Activated CD4-positive, CD25-positive, alpha-beta regulatory T cell treated with anti-CD3 and anti-CD28 coated beads, Interleukin-2, amount 50 U/mL, for 72 hours (primary cell): Measurements from ENCODE around the gene ZIC2.
"Not testable (repeated sequence)": the region's sequence is repeated elsewhere in the genome, so short reads cannot be mapped to it uniquely, and the experiment has no call there.

ENCODE experiments used
- DNase-seq: peaks from one replicate; pipeline ENCODE4 v3.0.0; 2021

ZIC2 gene

DNA sequence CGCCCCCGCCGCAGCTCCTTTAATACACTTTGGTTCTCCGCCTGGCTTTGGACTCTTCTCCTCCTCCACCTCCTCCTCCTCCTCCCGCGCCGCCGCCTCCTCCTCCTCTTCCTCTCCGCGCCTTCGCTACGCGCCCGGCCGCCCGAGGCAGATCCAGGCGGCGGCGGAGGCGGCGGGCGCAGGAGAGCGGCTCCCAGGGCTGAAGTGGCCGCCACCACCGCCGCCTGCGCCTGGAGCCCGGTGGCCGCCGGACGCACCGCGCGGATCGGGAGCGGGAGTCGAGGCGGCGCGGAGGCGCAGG is at the start of gene ZIC2:
TSS of gene ZIC2 (plus strand) at position 50 of the 301 bp plus-strand sequence. CDS start 281 bp downstream, outside the sequence.
- no peak for DNase-seq

DNA sequence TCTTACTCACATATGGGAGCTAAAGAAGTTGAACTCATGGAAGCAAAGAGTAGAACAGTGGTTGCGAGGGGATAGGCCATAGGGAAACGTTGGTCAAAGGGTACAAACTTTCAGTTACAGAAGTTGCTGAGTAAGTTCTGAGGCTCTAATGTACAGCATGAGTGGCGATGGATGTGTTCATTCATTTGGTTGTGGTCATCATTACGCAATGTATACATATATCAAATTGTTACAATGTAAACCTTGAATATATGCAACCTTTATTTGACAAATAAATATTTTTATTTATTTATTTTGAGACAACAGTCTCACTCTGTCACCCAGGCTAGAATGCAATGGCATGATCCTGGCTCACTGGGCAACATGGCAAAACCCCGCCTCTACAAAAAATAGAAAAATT is 48.7 kb upstream of the ZIC2 start:
- no peak for DNase-seq

DNA sequence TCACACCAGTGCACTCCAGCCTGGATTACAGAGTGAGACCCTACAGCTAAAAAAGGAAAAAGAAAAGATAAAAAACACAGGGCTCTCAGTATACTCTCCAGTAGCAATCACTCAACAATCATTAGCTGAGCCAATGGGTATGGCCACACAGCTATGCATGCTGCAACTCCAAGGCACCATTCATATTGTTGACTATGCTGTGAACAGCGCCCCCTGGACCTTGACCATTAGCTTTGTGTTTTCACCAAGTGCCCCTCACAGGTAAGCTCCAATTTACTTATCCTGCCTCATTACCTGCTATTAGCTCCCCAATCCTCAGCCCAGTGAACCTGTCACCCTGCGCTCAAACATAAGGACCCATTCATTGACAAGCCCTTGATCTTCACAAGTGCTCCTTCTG is 45.8 kb upstream of the ZIC2 start:
- no peak for DNase-seq

DNA sequence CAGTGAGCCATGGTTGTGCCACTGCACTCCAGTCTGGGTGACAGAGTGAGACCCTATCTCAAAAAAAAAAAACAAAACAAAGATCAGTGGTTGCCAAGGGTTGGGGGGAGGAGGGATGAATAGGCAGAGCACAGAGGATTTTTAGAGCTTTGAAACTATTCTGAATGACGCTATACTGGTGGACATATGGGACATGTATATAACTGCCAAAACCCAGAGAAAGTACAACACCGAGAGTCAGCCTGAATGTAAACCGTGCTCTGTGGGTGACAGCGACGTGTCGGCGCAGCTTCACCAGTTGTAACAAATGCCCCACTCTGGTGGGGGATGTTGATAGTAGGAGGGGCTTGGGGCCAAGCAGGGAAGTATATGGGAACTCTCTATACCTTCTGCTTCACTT is 42.9 kb upstream of the ZIC2 start:
- DNase-seq: no peak

DNA sequence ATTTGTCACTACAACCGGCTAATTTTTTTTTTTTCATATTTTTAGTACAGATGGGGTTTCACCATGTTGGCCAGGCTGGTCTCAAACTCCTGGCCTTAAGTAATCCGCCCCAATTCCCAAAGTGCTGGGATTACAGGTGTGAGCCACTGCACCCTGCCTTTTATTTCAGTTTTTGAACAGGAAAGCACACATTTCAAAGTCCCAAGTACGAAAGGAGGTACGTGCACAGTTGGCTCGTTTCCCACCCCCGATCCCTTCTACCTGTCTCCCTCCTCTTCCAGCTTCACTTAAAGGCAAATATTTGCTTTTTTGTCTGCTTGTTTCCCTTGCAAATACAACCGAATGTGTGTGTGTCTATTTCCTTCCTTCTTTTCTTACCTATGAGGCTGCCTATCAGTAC is 40.5 kb upstream of the ZIC2 start:
- no peak for DNase-seq

DNA sequence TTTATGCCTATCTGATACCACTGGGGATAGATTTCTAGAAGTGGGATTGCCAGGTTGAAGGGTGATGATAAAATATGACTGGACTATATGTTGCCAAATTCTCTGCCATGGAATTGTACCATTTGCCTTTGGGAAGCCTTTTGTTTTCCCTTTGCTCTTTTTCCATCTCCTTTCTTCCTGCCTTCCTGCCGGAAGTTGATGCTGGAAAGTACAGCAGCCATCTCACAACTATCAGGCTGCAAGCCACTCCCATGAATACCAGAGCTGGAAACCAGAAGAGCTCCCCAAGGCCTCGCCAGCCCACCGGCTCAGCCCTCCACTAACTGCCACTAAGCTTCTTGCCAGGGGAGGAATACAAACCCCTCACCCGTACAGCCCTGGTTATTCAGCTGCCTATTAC is 39.7 kb upstream of the ZIC2 start:
- no peak for DNase-seq

DNA sequence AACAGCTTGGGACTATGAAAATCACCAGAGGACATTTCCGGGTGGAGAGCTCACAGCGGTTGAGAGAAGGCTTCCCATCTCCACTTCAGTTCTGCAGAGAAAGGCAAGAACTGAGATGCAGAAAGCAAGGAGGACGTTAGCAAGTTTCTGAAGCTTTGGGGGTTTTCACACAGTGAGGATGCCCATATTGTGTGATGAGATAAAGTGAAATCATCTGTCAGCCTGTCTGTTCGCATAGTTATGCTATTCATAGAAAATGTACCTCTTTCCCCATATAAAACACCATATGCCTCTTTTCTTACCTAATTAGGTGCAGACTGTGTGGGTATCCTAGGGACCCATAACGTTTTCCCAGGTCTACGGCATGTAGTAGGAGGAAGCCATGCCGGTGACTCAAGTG is 37.5 kb upstream of the ZIC2 start:
- DNase-seq: no peak

DNA sequence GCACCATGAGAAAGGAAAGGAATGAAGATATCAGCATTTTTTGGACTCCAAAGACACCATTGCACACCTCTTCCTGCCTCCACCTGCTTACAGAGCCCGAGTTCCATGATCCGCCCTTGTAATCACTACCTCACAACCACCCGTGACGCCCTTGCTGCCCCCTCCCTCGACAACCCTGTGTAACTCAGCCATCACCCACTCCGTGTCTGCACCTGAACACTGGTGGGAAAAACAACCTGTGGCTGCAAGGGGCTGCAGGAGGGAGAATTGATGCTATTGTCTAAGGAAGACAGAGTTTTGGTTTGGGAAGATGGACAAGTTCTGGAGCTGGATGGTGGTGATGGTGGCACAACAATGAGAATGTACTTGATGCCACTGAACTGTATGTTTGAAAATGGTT is 37.0 kb upstream of the ZIC2 start:
- no peak for DNase-seq

DNA sequence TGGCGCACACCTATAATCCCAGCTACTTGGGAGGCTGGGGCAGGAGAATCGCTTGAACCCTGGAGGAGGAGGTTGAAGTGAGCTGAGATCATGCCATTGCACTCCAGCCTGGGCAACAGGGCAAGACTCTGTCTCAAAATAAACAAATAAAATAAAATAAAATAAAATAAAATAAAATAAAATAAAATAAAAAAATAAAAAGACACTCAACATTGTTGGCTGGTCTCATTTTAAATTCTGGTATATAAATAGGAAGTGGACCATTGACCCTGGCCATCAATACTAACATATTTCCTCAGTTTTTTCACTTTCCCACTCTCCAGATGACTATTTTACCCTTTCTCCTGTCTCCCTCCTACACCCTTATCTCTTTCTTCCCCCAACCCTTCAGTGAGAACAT is 36.1 kb upstream of the ZIC2 start:
- DNase-seq: not testable (repeated sequence)

DNA sequence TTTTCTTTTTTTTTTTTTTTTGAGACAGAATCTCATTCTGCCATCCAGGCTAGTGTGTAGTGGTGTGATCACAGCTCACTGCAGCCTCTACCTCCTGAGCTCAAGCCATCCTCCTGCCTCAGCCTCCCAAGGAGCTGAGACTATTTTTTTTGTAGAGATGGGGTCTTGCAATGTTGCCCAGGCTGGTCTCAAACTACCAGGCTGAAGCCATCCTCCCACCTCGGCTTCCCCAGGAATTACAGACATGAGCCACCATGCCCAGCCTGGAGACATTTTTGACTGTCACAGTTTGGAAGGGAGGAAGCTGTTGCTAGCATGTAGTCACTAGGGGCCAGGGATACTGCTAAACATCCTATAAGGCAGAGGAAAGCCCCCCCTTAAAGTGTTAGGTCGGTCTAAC is 33.9 kb upstream of the ZIC2 start:
- no peak for DNase-seq

DNA sequence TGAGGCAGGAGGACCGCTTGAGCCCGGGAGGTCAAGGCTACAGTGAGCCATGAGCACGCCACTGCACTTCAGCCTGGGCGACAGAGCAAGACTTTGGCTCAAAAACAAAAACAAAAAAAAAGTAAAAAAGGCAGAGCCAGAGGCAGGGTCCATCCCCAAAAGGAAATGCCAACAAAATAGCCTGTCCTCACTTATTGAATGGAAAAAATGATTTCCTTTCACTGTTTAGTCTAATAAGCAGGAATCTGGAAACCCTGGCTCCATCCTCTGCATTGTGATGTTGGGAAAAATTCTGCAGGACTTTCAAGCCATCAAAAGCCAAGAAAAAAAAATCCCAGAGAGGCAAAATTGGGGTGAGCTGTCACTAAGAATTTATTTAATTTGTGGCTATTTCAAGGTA is 33.2 kb upstream of the ZIC2 start:
- DNase-seq: no peak

DNA sequence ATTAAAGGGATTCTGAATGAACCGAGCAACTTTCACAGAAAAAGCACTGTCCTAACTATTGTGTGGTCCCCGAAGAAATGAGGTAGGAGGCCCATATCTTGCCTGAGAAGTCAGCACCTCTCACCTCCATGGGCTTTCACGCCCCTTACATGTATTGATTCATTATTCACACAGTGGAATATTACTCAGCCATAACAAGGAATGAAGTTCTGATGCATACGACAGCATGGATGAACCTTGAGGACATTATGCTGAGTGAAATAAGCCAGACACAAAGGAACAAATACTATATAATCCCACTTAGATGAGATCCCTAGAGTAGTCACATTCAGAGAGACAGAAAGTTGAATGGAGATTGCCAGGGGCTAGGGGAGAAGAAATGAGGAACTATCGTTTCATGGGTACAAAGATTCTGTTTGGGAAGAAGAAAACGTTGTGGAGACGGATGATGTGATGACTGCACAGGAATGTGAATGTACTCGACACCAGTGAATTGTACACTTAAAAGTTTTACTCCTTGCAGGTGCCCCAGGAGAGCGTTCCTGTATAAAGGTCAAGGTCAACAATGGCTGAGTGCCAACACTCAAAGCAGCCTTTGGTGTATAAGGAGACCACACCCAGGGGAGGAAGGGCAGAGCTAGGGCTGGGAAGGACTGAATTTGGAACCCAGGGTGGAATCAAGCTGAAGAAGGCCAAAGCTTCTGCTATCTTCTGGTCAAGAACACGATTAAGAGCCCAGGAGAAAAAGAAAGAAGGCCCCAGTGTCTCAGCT is 32.5 kb upstream of the ZIC2 start:
- no peak for DNase-seq

DNA sequence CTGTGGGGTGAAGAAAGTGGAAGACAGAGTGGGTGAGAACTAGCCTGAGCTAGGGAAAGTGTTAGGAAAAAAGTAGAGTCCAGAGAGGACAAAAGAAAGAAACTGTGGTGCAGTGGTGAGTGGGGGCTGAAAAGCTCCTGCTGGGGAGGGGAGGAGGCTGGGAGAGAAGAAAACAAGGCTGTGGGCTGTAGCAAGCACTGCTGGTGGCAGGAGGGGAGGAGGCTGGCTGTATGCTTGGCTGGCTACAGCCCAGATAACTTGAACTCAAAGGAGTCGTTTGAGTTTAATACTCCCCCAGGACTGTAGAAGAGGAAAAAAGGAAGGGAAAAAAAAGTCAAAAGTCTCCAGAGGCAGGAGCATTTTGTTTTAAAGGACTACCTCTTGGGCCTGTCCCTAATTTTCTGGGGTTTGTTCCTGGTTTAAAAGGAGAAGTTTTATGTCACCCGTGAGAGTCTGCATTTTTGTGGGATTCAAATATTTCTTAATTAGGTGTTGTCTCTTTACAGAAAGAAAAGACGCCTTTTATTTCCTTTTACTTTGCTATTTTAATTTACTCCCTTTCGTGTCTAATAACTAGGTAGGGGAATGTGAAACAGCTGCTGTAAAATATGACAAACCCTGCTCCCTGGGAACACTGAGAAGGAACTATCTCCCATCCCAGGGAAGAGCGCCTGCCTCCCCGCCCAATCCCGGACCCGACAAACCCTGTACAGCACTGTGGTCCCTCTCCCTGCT is 31.7 kb upstream of the ZIC2 start:
- no peak for DNase-seq

DNA sequence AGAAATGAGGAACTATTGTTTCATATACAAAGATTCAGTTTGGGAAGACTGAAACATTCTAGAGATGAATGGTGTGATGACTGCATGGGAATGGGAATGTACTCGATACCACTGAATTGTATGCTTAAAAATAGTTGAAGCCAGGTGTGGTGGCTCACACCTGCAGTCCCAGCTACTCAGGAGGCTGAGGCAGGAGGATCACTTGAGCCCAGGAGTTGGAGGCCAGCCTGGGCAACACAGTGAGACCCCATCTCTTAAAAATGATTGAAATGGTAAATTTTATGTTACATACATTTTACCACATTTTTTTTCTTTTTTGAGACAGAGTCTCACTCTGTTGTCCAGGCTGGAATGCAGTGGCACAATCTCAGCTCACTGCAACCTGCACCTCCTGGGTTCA is 29.9 kb upstream of the ZIC2 start:
- DNase-seq: not testable (repeated sequence)

DNA sequence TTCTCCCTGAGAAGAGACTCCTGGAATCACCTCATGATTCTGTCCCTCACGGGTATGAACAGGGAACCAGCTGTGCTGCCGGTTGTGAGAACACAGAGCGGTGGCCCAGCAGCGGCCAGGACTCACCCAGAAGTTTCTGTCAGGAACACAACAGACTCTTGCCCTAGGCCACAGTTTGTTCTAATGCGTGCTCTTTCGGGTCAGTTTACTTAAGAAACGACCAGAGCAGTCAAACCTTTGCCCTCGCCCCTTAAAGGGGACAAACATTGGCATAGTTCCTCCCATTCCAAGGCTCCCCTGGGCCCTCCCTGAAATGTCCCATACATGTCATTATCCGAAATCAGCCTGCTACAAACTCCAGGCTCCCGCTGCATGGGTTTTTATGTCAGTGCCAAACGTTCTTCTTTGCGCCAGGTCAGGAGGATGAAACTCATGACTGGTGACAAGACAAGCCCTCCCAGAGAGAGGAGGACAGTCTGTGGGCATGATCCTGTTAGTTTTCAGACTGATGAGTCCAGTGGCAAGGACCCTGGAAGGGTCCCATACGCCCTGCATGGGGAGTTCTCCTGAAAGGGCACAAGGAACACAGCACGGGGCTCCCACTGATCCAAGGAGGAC is 28.3 kb upstream of the ZIC2 start:
- DNase-seq: no peak

DNA sequence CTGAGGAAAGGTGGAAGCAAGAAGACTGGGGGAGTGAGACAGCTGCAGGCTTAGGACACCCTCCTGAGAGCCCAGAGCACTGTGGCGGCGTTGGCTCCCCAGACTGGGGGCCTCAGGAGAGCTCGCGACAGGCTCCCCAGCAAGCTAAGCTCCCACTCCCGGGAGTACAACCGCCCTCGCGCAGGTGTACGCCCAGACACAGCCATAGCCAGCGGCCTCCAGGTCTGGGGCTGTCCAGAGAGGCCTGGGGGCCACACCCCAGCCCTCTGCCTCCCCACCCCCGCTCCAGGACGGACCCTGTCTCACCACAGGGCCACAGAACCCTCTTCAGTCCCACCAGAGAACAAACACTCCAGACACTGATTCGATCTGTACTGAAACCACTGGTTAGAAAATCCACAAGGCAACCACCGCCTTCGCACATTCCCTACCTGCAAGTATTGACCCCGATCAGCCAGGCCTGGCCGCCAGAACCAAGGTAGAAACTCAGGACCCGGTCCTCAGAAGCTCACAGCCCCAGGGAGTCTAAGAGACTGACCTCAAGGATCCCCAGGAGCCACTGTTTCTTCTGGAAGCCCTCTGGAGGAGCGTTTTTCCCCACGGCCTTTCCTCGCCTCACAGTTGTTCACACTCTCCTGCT is 26.4 kb upstream of the ZIC2 start:
- DNase-seq: no peak

DNA sequence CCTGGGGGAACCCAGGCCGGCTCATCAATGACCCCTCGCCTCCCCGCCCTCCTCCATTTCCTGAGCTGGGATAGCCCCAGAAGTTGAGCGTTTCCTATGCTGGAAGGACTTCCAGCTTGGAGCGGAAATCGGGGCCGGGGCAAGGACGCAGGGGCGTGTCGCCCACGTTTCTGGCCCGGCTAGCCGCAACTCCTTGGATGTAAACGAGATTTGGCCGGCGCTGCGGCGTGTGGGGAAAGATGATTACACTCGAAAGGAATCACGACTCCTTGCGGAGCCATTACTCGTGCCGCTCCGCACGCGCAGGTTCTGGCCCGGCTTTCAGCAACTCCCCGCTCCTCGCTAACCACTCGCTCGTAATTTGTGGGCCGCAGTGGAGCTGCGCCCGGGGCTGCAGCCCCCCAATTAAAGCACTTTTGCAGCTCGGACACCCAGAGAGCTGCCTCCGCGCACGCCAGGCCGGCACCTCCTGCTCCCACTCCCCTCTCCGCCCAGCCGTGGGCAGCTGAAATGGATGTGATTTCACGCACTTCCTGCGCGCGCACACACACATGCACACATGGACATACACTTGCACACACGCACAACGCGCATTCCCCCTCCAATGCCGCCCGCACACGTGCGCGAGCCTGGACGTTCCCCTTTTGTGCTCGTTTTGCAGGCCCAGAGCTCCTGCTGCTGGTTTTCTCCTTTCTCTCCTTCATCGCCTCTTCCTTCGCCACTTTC is 25.7 kb upstream of the ZIC2 start:
- no peak for DNase-seq

DNA sequence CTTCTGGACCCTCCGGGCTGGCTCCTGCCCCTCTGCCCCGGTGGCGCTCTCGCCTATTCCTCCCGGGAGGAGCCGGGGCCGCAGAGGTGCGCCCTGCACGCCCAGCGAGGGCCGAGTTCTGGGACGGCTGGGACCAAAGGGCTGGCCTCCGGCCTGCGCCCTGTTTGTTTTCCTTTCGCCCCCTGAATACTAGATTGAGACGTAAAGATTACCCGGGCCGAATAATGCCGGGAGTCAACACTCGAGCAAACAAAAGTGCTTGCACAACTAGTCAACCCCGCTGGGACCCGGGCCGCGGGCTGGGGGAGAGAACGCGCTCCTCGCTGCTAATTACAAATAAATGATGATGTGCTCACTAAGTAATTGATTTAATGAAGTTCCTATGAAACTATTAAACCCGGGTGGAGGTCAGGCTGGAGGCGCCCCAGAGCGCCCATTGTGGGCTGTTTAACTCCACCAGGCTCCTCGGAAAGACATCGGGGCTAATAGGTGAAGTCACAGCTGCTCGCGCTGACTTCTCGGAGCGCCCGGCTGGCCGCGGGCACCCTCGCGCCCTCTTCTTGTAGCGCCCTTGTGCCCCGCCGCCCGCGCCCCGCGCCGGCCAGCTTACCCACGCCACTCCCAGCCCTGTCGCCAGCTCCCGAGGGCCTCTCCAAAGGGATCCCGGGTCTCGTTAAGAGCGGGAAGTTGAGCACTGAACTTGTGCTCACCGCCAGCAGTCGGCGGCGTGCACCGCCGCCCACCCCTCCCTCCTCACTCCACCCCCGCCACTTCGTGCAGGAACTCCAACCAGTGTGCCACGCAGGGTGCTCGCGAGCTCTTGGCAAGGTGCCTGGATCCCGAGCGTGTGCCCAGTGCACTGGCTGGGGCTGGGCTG is 24.9 kb upstream of the ZIC2 start:
- DNase-seq: no peak

DNA sequence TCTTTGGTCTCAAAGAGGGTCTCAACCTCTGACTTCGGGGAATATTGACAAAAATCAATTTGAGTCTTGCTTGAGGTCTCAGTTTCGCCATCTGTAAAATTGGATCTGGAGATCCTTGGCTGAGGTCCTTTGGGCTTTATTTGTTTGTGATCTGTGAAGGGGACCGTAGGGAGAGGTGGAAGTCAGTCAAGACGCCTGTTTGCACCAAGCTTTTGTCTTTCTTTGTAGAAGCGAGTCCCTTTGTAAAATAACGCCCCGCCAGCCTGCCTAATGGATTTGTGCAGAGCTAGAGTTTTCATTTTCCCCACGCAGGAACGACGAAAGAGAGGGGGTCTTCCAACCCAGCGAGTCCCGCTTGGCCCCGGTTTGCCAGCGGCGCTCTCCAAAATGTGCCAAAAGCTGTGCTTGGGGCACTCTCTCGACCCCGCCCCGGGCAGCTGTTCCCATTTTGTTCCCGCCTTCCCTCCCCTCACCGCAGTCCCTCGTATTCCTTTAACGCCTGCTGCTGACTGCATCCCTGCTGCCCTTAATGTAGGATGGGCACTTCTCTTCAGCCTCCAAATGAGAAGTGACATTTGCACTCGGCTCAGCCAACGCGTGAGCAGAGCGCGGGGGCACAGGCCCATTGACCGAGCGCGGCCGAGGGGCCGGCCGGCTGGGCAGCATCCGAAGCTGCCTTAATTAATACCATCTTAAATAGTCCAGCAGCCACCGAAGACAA is 23.0 kb upstream of the ZIC2 start:
- DNase-seq: no peak

DNA sequence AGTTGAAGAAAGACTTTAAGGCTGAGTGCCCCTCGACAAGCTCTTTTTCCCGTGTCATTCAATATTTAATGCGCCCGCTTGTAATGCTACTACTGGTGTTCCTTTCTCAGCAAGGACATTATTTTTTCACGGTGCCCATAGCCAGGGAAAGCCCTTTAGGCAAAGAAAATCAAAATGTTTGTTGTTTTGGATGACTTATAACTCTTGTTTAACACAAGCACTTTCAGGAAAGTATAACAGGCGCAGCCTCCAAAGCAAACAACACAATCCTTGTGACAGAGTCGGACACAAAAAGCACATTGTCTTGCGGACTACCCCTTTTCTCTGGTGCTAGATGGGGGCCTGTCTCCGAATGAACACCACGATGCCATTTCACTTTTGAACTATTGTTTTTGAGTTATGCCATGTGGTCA is 22.5 kb upstream of the ZIC2 start:
- DNase-seq: no peak

DNA sequence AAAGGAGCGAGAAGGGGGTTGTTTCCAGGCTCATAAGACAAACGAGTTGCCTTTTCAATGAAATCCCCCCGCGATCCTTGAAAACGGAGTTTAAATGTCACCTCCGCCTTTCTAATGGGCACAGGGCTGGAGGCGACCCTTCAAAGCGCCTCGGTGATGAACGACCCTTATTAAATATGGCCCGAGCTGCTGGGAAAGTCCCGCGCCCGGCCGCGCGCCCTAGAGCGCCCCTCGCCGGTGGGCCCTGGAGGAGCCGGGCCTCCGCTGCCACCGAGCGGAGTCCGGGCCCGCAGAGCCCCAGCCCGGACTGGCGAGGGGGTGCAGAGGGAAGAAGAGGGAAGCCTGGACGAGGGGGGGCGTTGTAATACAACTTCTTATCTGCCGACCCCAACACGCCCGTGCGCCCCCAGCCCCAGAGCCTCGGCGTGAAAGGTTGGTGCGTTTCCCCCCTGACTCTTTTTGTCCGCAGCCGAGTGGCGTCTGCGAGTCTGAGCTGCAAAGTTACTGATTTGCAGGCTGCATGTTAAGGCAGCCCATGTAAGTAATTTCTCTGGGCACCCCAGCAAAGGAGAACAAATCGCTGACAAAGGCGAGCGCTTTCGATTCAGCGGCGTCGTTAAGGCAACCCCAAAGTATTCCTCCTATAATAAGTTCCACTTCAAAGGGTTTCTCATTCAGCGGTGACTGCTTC is 21.9 kb upstream of the ZIC2 start:
- DNase-seq: no peak
